ENCODE results near the gene ETV1. TPM values are rescaled to one million over a fixed set of nuclear protein-coding genes. Genes with fewer than 3 reads are reported as not detected.

ETV1 gene
- total RNA-seq, 6 donors from 2014 or later = 33.2 to 74.6 (median 50.2) TPM

- H3K27me3 ChIP-seq = no peaks in the 10 kb centered on the region
- H3K36me3 ChIP-seq = no peaks in the 10 kb centered on the region
- DNase-seq = no peak
- H3K4me3 ChIP-seq = peak overlapping the region in 1 of 4 donors; percentile 64
- TF ChIP-seq CTCF (IDR thresholded peaks at IDR 0.05) (no peak), POLR2A (IDR thresholded peaks at IDR 0.05) (no peak), POLR2AphosphoS5 (IDR thresholded peaks at IDR 0.05) (no peak), EP300 (IDR thresholded peaks at IDR 0.05) (no peak)
- no peaks in the 10 kb centered on the region for H3K9me3 ChIP-seq
- peak overlapping the region in 1 of 4 donors; percentile 35 for H3K27ac ChIP-seq
- 48 to 62% methylated on average over 3 of the region's 3 CpGs for WGBS, 2 donors
- ATAC-seq (ENCODE audit: low FRiP score in 2 of 2) = no peak
- H3K4me1 ChIP-seq = peaks cover 0 to 14% (median 5%) of the 10 kb centered on the region in 4 donors
Observed at GRCh38 chr7:13984061-13984460, 5.4 kb downstream of the ETV1 start.

- H3K4me1 ChIP-seq = peaks cover 0 to 14% (median 5%) of the 10 kb centered on the region in 4 donors
- no peak overlapping the region for H3K4me3 ChIP-seq
- 63 to 78% methylated on average over 4 of the region's 4 CpGs for WGBS, 2 donors
Observed at GRCh38 chr7:13982940-13983677, 6.4 kb downstream of the ETV1 start.

GRCh38 chr7:13981070-13981469 is 8.4 kb downstream of the ETV1 start:
- 11 to 20% methylated on average over 3 of the region's 3 CpGs for WGBS, 2 donors
- H3K27me3 ChIP-seq = no peaks in the 10 kb centered on the region
- H3K9me3 ChIP-seq = no peaks in the 10 kb centered on the region
- peak in 1 of 2 donors; percentile 73 for DNase-seq
- no peak overlapping the region for H3K4me3 ChIP-seq
- peak overlapping the region in 2 of 4 donors; percentile 15 to 42 for H3K27ac ChIP-seq
- no peaks in the 10 kb centered on the region for H3K36me3 ChIP-seq
- no peak for TF ChIP-seq CTCF (IDR thresholded peaks at IDR 0.05)
- TF ChIP-seq POLR2AphosphoS5 (IDR thresholded peaks at IDR 0.05) = peak; percentile 45 to 52
- peak in 1 of 4 donors; percentile 37 for TF ChIP-seq POLR2A (IDR thresholded peaks at IDR 0.05)
- peak in 1 of 4 donors; percentile 54 for TF ChIP-seq EP300 (IDR thresholded peaks at IDR 0.05)
- H3K4me1 ChIP-seq = peaks cover 0 to 14% (median 8%) of the 10 kb centered on the region in 4 donors
- peak; percentile 86 to 97 for ATAC-seq (ENCODE audit: low FRiP score in 2 of 2)

More at GRCh38 chr7:13982940-13983677, 6.4 kb downstream of the ETV1 start:
- H3K27me3 ChIP-seq = no peaks in the 10 kb centered on the region
- H3K9me3 ChIP-seq = no peaks in the 10 kb centered on the region
- H3K27ac ChIP-seq = peak overlapping the region in 1 of 4 donors; percentile 2
- DNase-seq (no peak), ATAC-seq (ENCODE audit: low FRiP score in 2 of 2) (no peak)
- TF ChIP-seq POLR2AphosphoS5 (IDR thresholded peaks at IDR 0.05) (no peak), CTCF (IDR thresholded peaks at IDR 0.05) (no peak)
- H3K36me3 ChIP-seq = no peaks in the 10 kb centered on the region

- H3K9me3 ChIP-seq = no peaks in the 10 kb centered on the region
- no peak for TF ChIP-seq POLR2A (IDR thresholded peaks at IDR 0.05)
- no peak for TF ChIP-seq POLR2AphosphoS5 (IDR thresholded peaks at IDR 0.05)
- TF ChIP-seq CTCF (IDR thresholded peaks at IDR 0.05) = no peak
- TF ChIP-seq EP300 (IDR thresholded peaks at IDR 0.05) = no peak
Observed at GRCh38 chr7:13980474-13980873, 9.0 kb downstream of the ETV1 start.

More at GRCh38 chr7:13980474-13980873, 9.0 kb downstream of the ETV1 start:
- Histone ChIP-seq H3K27ac (peak overlapping the region; percentile 6 to 42 (median 30)), H3K27me3 (no peaks in the 10 kb centered on the region), H3K4me1 (peaks cover 0 to 14% (median 8%) of the 10 kb centered on the region in 4 donors), H3K36me3 (no peaks in the 10 kb centered on the region), H3K4me3 (no peak overlapping the region)
- WGBS, 2 donors = 67 to 71% methylated on average over 5 of the region's 5 CpGs
- ATAC-seq (ENCODE audit: low FRiP score in 2 of 2) (peak in 1 of 2 donors; percentile 28), DNase-seq (no peak)

Data from upper lobe of left lung (tissue), 6 donors.